ENCODE data around the gene SOCS1. TPM values are rescaled to one million over a fixed set of nuclear protein-coding genes. Genes with fewer than 3 reads are reported as not detected.
"Not testable (repeated sequence)": the region's sequence is repeated elsewhere in the genome, so short reads cannot be mapped to it uniquely, and the experiment has no call there.

The SOCS1 gene
- total RNA-seq, 1 donor = 1.1 TPM

- no peaks in the 10 kb centered on the region for H3K79me2 ChIP-seq (ENCODE audit: insufficient read depth, low read length)
- H3K36me3 ChIP-seq (ENCODE audit: insufficient read depth, low read length) = no peaks in the 10 kb centered on the region
- H4K20me1 ChIP-seq (ENCODE audit: insufficient read depth, low read length) = no peaks in the 10 kb centered on the region
- TF ChIP-seq CTCF (IDR thresholded peaks at IDR 0.05; ENCODE audit: extremely low read depth, low read depth, low read length) = no peak
- no peaks in the 10 kb centered on the region for H3K27me3 ChIP-seq (ENCODE audit: insufficient read depth, low read length)
- DNase-seq (ENCODE audit: insufficient read length, low spot score, missing footprints) = peak; percentile 9
- H3K4me1 ChIP-seq (ENCODE audit: insufficient read depth, low read length) = peaks cover 7% of the 10 kb centered on the region
- no peak overlapping the region for H3K27ac ChIP-seq (ENCODE audit: low read depth, low read length)
- H2AFZ ChIP-seq (ENCODE audit: low read length) = no peak overlapping the region
- no peak overlapping the region for H3K4me2 ChIP-seq (ENCODE audit: insufficient read depth, low read length)
- H3K4me3 ChIP-seq (ENCODE audit: insufficient read depth, low read length) = no peak overlapping the region
- H3K9me3 ChIP-seq (ENCODE audit: low read depth, low read length) = no peaks in the 10 kb centered on the region
Measured at GRCh38 chr16:11301645-11302501, 45.9 kb upstream of the SOCS1 start.

- Histone ChIP-seq H3K4me2 (ENCODE audit: insufficient read depth, low read length) (no peak overlapping the region), H3K27ac (ENCODE audit: low read depth, low read length) (no peak overlapping the region), H3K4me3 (ENCODE audit: insufficient read depth, low read length) (no peak overlapping the region), H3K9me3 (ENCODE audit: low read depth, low read length) (no peaks in the 10 kb centered on the region), H2AFZ (ENCODE audit: low read length) (no peak overlapping the region), H3K4me1 (ENCODE audit: insufficient read depth, low read length) (peaks cover 10% of the 10 kb centered on the region), H3K79me2 (ENCODE audit: insufficient read depth, low read length) (no peaks in the 10 kb centered on the region), H3K27me3 (ENCODE audit: insufficient read depth, low read length) (no peaks in the 10 kb centered on the region), H3K36me3 (ENCODE audit: insufficient read depth, low read length) (no peaks in the 10 kb centered on the region), H4K20me1 (ENCODE audit: insufficient read depth, low read length) (no peaks in the 10 kb centered on the region)
- DNase-seq (ENCODE audit: insufficient read length, low spot score, missing footprints) = no peak
- no peak for TF ChIP-seq CTCF (IDR thresholded peaks at IDR 0.05; ENCODE audit: extremely low read depth, low read depth, low read length)
Measured at GRCh38 chr16:11300560-11300892, 44.5 kb upstream of the SOCS1 start.

GRCh38 chr16:11299865-11300559 is 44.0 kb upstream of the SOCS1 start:
- Histone ChIP-seq H3K27me3 (ENCODE audit: insufficient read depth, low read length) (no peaks in the 10 kb centered on the region), H3K4me1 (ENCODE audit: insufficient read depth, low read length) (peaks cover 10% of the 10 kb centered on the region), H3K79me2 (ENCODE audit: insufficient read depth, low read length) (no peaks in the 10 kb centered on the region), H3K36me3 (ENCODE audit: insufficient read depth, low read length) (no peaks in the 10 kb centered on the region), H2AFZ (ENCODE audit: low read length) (no peak overlapping the region), H3K4me2 (ENCODE audit: insufficient read depth, low read length) (no peak overlapping the region), H3K9me3 (ENCODE audit: low read depth, low read length) (no peaks in the 10 kb centered on the region), H3K27ac (ENCODE audit: low read depth, low read length) (no peak overlapping the region), H4K20me1 (ENCODE audit: insufficient read depth, low read length) (no peaks in the 10 kb centered on the region), H3K4me3 (ENCODE audit: insufficient read depth, low read length) (no peak overlapping the region)
- DNase-seq (ENCODE audit: insufficient read length, low spot score, missing footprints) = peak; percentile 21
- no peak for TF ChIP-seq CTCF (IDR thresholded peaks at IDR 0.05; ENCODE audit: extremely low read depth, low read depth, low read length)

GRCh38 chr16:11298950-11299547 is 43.0 kb upstream of the SOCS1 start:
- H3K4me2 ChIP-seq (ENCODE audit: insufficient read depth, low read length); H3K36me3 ChIP-seq (ENCODE audit: insufficient read depth, low read length); H3K27me3 ChIP-seq (ENCODE audit: insufficient read depth, low read length); DNase-seq (ENCODE audit: insufficient read length, low spot score, missing footprints); H3K79me2 ChIP-seq (ENCODE audit: insufficient read depth, low read length); H2AFZ ChIP-seq (ENCODE audit: low read length); H4K20me1 ChIP-seq (ENCODE audit: insufficient read depth, low read length); H3K4me1 ChIP-seq (ENCODE audit: insufficient read depth, low read length); H3K27ac ChIP-seq (ENCODE audit: low read depth, low read length); H3K9me3 ChIP-seq (ENCODE audit: low read depth, low read length); H3K4me3 ChIP-seq (ENCODE audit: insufficient read depth, low read length): not testable (repeated sequence)
